HCT116 (cell line): Measurements from ENCODE around the gene ANKS4B. TPM values are rescaled to one million over a fixed set of nuclear protein-coding genes. Genes with fewer than 3 reads are reported as not detected.

ENCODE experiments used
- ATAC-seq: fragments of 200-7000 bp; cut with Tn5 transposase; 2 replicates; pipeline ENCODE4 v1.9.1; 2020; ENCODE audit warnings: mild to moderate bottlenecking, moderate library complexity
- BruUV-seq: library from RNA; stranded (reverse); fragments of 400-500 nt; replicated peaks from 2 replicates; lab custom pipeline; 2021; lab: Mats Ljungman, UMichigan
- CTCF ChIA-PET: fragments of 300-600 bp; sonication (Branson Sonifier 250); formaldehyde crosslinking; loops from one replicate; lab custom pipeline; 2021; ENCODE audit warnings: antibody characterized with exemption; lab: Charles Lee
- POLR2A ChIA-PET: fragments of 300-600, 350-600 bp; sonication (Branson Sonifier 250); formaldehyde crosslinking; loops from one replicate; lab custom pipeline; 2021; ENCODE audit warnings: antibody characterized with exemption; lab: Charles Lee
- RAD21 ChIA-PET, 2 experiments: fragments of 300-600 bp; sonication (Branson Sonifier 250); formaldehyde crosslinking; loops; one replicate each; lab custom pipeline; 2023; ENCODE audit warnings: low total read pairs in 2 of 2; ENCODE audit not compliant: uncharacterized antibody in 2 of 2, unreplicated experiment in 2 of 2, low non-redundant PET in 1 of 2; lab: Charles Lee
- DNase-seq: peaks from one replicate; pipeline ENCODE4 v3.0.0-alpha.2; 2010; ENCODE audit warnings: low read depth, low spot score
- H2AFZ ChIP-seq: fragments of 200-600 bp; shearing (Covaris generic), sonication (generic); 2 replicates; pipeline ENCODE4 v1.6.1; 2017; ENCODE audit warnings: low read depth, mixed run types, mixed read lengths, antibody characterized with exemption, low read length; ENCODE audit not compliant: poor library complexity, severe bottlenecking
- H3K27ac ChIP-seq: 2 replicates; pipeline ENCODE4 v1.5.1; 2012; ENCODE audit warnings: low read depth, low read length
- H3K27me3 ChIP-seq: fragments of 200-600 bp; sonication (generic); 2 replicates; pipeline ENCODE4 v1.6.1; 2016; ENCODE audit warnings: mixed run types, low read length, mixed read lengths; ENCODE audit not compliant: insufficient read depth
- H3K36me3 ChIP-seq, 2 experiments: fragments of 200-500 bp in 1 of 2; fragments of 200-600 bp in 1 of 2; sonication (Bioruptor generic) in 1 of 2; sonication (generic) in 1 of 2; 2 replicates each; pipeline versions ENCODE4 v1.5.1 to v1.6.1; 2014 to 2016; ENCODE audit warnings: low read length in 2 of 2, inconsistent platforms in 1 of 2, mixed read lengths in 1 of 2, mixed run types in 1 of 2; ENCODE audit not compliant: insufficient read depth in 2 of 2, control insufficient read depth in 1 of 2
- H3K4me1 ChIP-seq, 2 experiments: fragments of 200-600 bp in 1 of 2; sonication (generic) in 1 of 2; 2 replicates each; pipeline versions ENCODE4 v1.5.1 to v1.6.1; 2012 to 2017; ENCODE audit warnings: low read length in 2 of 2, inconsistent platforms in 1 of 2, mild to moderate bottlenecking in 1 of 2, mixed read lengths in 1 of 2, mixed run types in 1 of 2, moderate library complexity in 1 of 2; ENCODE audit not compliant: insufficient read depth in 2 of 2, control insufficient read depth in 1 of 2
- H3K4me2 ChIP-seq: fragments of 200-600 bp; sonication (generic); 2 replicates; pipeline ENCODE4 v1.6.1; 2017; ENCODE audit warnings: mixed run types, low read length, mixed read lengths
- H3K4me3 ChIP-seq, 2 experiments: fragments of 200-600 bp in 1 of 2; sonication (generic) in 1 of 2; replicated peaks in 1 of 2; 2 replicates each; pipeline ENCODE4 v1.5.1; 2011 to 2016; ENCODE audit warnings: low read length in 2 of 2, control low read depth in 1 of 2, low read depth in 1 of 2, mild to moderate bottlenecking in 1 of 2, mixed read lengths in 1 of 2, mixed run types in 1 of 2
- H3K79me2 ChIP-seq: fragments of 200-600 bp; sonication (generic); 2 replicates; pipeline ENCODE4 v1.6.1; 2017; ENCODE audit warnings: mild to moderate bottlenecking, mixed run types, low read length, moderate library complexity, mixed read lengths; ENCODE audit not compliant: insufficient read depth
- H3K9ac ChIP-seq: fragments of 200-600 bp; sonication (generic); 2 replicates; pipeline ENCODE4 v1.6.1; 2016; ENCODE audit warnings: low read length, mixed read lengths
- H3K9me2 ChIP-seq: fragments of 200-600 bp; sonication (generic), shearing (Covaris generic); 2 replicates; pipeline ENCODE4 v1.6.1; 2017; ENCODE audit warnings: mixed run types, mild to moderate bottlenecking, moderate library complexity; ENCODE audit not compliant: insufficient read depth
- H3K9me3 ChIP-seq, 2 experiments: fragments of 200-500 bp in 1 of 2; fragments of 200-600 bp in 1 of 2; sonication (Bioruptor generic) in 1 of 2; sonication (generic) in 1 of 2; 2 replicates each; pipeline ENCODE4 v1.6.1; 2014 to 2017; ENCODE audit warnings: low read length in 2 of 2, mixed read lengths in 2 of 2, inconsistent platforms in 1 of 2, low read depth in 1 of 2, mild to moderate bottlenecking in 1 of 2, mixed run types in 1 of 2, moderate library complexity in 1 of 2; ENCODE audit not compliant: control insufficient read depth in 1 of 2, insufficient read depth in 1 of 2
- H4K20me1 ChIP-seq: fragments of 200-600 bp; sonication (generic), shearing (Covaris generic); 2 replicates; pipeline ENCODE4 v1.6.1; 2017; ENCODE audit warnings: mixed run types, mild to moderate bottlenecking, moderate library complexity; ENCODE audit not compliant: insufficient read depth
- ELF1 ChIP-seq: IDR thresholded peaks from 2 replicates; pipeline ENCODE4 v1.6.1; 2012; ENCODE audit warnings: low read depth, borderline replicate concordance
- FOSL1 ChIP-seq: IDR thresholded peaks from 2 replicates; pipeline ENCODE4 v1.6.1; 2012; ENCODE audit warnings: low read depth
- MAX ChIP-seq: IDR thresholded peaks from 2 replicates; pipeline ENCODE4 v1.6.1; 2012
- RAD21 ChIP-seq: IDR thresholded peaks from 2 replicates; pipeline ENCODE4 v1.6.1; 2012; ENCODE audit warnings: low read depth, mild to moderate bottlenecking
- SIN3A ChIP-seq: IDR thresholded peaks from 2 replicates; pipeline ENCODE4 v1.6.1; 2012; ENCODE audit warnings: low read depth
- SP1 ChIP-seq: IDR thresholded peaks from 2 replicates; pipeline ENCODE4 v1.6.1; 2012; ENCODE audit warnings: low read depth
- intact Hi-C: fragments of 100-400 bp; cut with micrococcal nuclease; formaldehyde crosslinking; loops from 2 replicates; pipeline ENCODE4 v1.10.0; 2022
- total RNA-seq: library from RNA; stranded (reverse); gene quantifications from one replicate; pipeline ENCODE4 v1.2.1, GENCODE V29; 2021; ENCODE audit not compliant: unreplicated experiment

Gene ANKS4B
- total RNA-seq, 1 experiment from 2014 or later = not detected

- ChIA-PET RAD21 (no interaction called here), CTCF (interaction anchor here (0.9 kb wide), 1 partner anchor 146 kb away, joined by 3 read pairs; no protein-coding TSS in a partner anchor), POLR2A (no interaction called here)
- Histone ChIP-seq H2AFZ (no peak overlapping the region), H3K4me2 (peak overlapping the region; percentile 96), H3K27me3 (no peaks in the 10 kb centered on the region), H3K27ac (no peak overlapping the region), H3K9me3 (no peaks in the 10 kb centered on the region), H3K9me2 (no peaks in the 10 kb centered on the region), H3K9ac (peak overlapping the region; percentile 78), H3K4me1 (peaks cover 12 to 28% of the 10 kb centered on the region in 2 experiments), H4K20me1 (no peaks in the 10 kb centered on the region), H3K4me3 (peak overlapping the region; percentile 63 to 74), H3K79me2 (no peaks in the 10 kb centered on the region; the same call in 1 of the 2 replicates), H3K36me3 (no peaks in the 10 kb centered on the region)
- BruUV-seq = no TSS peak
- TF ChIP-seq ELF1 (no peak), FOSL1 (peak; percentile 56; the same call in 1 of the 2 replicates), MAX (peak; percentile 57), RAD21 (no peak), SP1 (peak; percentile 46), SIN3A (peak; percentile 43; the same call in 1 of the 2 replicates)
- peak; percentile 28 for DNase-seq
- ATAC-seq = no peak
- intact Hi-C loops = loop anchor here (10.0 kb wide), 2 partner anchors 398 to 1022 kb away; partner anchors contain the start of genes DCUN1D3 and LYRM1
These were observed 69.5 kb downstream of the ANKS4B start for GRCh38 chr16:21302898-21303528.

Other genes starting within 250 kb of the ANKS4B start
- 0.15 TPM for gene DNAH3, start 82.9 kb upstream of the ANKS4B start, total RNA-seq
- gene LDAF1, start 75.0 kb upstream of the ANKS4B start, total RNA-seq = 30.0 TPM
- not detected for gene ZP2, start 22.1 kb upstream of the ANKS4B start, total RNA-seq
- 4.9 TPM for gene CRYM, start 44.6 kb downstream of the ANKS4B start, total RNA-seq